ENCODE data around the gene GLIS1.
A peak's percentile ranks its signal among the peaks of the same experiment; 100 is the strongest.

The GLIS1 gene

GRCh38 chr1:53617851-53618499, 121.0 kb downstream of the GLIS1 start:
- no peak for DNase-seq (ENCODE audit: low read depth)

DNA sequence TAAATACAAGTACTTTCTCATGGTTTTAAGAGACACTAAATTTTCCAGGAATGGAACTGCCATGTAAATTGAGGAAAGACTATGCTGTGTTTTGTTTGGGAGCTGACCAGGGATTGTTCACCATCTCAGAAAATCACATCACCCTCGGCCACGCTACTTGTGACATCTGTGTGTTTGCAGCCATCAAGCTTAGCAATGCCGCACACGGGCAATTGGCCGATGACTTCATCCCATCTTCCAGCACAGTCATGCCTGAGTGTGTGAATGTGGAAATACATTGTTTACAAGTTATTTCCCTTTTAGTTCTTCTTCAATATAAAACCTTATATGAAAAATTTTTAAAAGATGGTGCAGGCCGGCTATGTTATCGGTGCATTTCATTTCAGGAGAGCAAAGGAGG, 121.6 kb downstream of the GLIS1 start:
- DNase-seq (ENCODE audit: low read depth), result peak; percentile 43

- DNase-seq (ENCODE audit: low read depth), result no peak
Measured at GRCh38 chr1:53616927-53617326, 122.0 kb downstream of the GLIS1 start.

DNA sequence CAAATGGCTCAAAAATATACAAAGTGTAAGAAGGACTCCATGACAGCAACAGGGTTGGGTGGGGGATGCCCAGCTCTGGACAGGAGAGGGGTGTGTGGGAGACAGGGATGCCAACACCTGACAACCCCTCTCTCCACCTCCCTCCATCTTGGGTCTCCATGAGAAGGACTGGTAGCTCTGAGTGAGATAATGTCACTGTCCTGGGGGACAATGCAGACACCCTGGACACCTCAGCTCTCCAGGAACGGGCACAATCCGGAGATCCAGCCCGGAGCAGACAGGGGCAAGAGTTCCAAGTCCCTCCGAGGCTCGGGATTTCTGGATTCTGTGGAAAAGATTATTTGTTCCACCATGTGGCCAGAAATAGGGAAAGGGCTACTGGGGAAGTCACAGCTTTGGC, 122.5 kb downstream of the GLIS1 start:
- DNase-seq (ENCODE audit: low read depth), result no peak

GRCh38 chr1:53615101-53615500, 123.9 kb downstream of the GLIS1 start:
- DNase-seq (ENCODE audit: low read depth), result no peak

DNA sequence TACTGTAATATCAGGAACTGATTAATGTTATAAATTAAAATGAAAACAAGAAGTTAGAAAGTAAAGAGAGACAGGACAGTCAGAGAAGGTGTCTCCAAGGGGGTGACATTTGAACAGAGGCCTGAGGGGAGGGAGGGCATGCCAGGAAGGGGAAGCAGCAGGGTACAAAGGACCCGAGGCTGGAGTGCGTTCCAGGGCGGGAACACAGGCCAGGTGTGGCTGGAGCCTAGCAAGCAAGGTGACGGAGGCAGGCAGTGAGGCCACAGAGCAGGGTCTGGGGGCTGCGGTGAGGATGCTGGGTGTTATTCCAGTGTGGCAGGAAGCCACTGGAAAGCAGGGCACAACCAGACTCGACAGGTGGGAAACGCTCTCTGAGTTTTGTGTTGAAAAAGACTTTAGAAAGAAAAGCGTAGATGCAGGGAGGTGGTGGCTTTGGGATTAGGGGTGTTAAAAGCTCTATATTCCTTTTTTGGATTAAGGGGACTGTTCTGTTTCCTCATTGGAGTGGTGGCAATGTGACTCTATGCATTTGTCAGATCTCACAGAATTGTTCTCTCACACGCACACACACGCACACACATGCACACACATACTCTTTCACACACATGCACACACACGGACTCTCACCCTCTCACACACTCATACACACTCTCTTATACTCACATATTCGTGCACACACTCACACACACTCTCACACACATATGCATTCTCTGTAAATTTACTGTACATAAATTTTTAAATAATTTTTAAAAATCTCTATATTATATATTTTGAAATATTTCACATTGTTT, 124.5 kb downstream of the GLIS1 start:
- DNase-seq (ENCODE audit: low read depth), result no peak

DNA sequence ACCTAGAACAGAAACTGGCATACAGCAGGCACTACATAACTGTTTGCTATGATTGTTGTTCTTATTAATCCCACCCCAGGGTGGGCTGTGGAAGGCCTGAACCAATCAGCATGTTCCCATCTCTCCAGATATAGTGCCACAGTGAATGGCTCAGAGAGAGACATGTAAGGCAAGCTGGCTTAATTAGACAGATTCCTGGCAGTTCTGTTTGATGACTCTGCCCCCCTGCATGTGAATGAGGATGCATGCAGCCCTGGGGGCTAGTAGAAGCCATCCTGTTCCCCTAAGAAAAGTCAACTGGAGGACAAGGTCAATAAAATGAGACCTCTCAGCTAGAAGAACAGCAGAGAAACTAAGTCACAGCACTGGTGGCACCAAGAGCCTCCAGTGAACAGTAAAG, 130.3 kb downstream of the GLIS1 start:
- no peak for DNase-seq (ENCODE audit: low read depth)

GRCh38 chr1:53608071-53608470, 130.9 kb downstream of the GLIS1 start:
- no peak for DNase-seq (ENCODE audit: low read depth)

- no peak for DNase-seq (ENCODE audit: low read depth)
Measured at GRCh38 chr1:53606651-53607051, 132.3 kb downstream of the GLIS1 start.

GRCh38 chr1:53606197-53606596, 132.8 kb downstream of the GLIS1 start:
- DNase-seq (ENCODE audit: low read depth), result no peak

- no peak for DNase-seq (ENCODE audit: low read depth)
Measured at GRCh38 chr1:53605181-53605580, 133.8 kb downstream of the GLIS1 start.

DNA sequence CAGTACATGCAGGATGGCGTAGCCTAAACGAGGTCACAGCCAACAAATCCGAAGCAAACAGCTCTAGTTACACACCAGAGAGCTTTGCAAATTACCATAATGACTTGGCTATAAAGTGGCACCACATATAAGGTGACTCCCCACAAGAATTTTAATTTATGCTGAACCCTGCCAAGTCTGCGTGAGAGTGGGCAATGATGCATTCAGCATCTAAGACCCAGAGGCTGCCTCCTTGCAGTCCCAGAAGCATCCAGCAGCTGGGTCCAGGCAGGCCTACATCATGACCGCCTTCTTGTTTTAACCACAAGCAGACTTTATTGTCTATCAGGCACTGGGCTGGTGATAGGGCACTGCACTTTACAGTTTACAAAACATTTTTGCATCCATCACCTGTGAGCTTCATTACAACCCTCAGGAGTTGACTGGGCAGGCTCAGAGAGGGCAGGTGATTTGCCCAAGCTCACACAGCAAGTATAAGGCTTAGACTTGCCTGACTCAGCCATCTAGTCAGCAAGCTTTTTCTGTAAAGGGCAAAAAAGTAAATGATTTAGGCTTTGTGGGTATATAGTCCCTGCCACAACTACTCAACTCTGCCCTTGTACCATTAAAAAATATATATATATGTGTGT, 134.6 kb downstream of the GLIS1 start:
- no peak for DNase-seq (ENCODE audit: low read depth)

- DNase-seq (ENCODE audit: low read depth), result no peak
Measured at GRCh38 chr1:53603431-53603830, 135.5 kb downstream of the GLIS1 start.

DNA sequence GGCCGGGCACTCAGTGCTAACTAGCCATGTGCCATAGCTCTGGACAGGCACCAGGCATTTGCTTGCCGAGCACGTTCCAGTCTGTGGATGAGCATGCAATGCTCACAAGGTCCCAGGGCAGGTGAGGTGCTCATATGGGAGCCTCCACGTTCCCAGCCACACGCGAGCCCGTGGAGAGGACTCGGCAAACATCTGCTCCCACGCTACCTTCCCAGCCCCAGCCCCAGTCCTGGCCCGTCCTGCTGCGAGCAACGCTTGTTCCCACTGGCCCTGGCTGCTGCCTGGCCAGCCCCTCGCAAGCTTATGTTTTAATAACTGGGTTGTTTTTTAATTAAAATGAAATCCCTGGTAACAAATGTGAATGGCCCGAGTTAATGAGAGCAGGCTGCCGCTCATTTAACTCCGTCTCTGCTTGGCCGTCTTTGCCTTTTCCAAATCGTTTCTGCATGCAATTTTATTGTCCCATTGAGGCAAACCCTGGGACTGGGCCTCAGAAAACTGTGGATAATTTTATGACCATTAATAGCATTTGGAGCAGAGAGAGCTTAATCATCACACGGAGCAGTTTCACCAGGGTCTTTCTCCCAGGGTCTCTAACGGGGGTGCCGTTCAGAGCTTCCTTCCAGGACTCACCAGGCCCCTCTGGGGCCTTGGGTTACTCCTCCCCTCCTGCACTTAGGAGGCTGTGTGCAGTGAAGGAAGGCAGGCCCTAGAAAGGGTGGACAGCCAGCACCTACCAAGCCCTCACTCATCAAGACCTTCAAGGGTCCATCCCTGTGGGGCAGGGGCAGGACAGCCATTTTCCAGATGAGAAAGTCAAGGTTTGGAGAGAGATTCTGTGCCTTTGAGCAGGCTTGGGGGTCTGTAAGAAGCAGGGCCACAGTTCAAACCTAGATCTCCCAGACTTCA, 136.8 kb downstream of the GLIS1 start:
- no peak for DNase-seq (ENCODE audit: low read depth)

DNA sequence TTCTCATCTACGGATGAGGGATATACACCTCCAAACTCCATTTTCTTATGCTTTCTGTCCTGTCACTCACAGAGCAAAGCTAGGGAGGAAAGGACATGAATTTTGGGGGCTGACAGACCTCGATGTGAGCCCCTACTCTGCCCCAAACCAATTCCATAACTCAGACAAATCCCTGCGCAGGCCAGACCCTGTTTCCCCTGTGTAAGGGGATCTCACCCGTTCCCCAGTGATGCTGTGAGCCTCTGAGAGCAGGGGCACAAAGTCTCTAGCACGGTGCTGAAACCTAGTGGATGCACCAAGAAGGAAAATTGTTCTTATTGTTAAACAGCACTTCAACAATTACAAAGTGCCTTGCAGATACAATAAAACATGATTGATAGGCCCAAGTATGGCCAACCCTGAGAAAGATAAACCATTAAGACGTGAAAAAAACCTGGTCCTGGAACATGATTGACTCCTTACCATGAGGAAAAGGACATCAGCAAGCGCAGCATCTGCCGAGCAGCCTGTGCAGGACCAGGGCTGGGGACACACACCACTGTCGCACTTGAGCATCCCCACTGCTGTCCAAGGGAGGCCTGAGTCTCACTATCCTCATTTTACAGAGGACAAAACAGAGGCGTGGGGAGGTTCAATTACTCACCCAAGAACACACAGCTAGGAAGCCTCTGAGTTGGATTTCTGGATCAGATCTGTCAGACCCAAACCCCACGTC, 137.8 kb downstream of the GLIS1 start:
- DNase-seq (ENCODE audit: low read depth), result no peak

DNA sequence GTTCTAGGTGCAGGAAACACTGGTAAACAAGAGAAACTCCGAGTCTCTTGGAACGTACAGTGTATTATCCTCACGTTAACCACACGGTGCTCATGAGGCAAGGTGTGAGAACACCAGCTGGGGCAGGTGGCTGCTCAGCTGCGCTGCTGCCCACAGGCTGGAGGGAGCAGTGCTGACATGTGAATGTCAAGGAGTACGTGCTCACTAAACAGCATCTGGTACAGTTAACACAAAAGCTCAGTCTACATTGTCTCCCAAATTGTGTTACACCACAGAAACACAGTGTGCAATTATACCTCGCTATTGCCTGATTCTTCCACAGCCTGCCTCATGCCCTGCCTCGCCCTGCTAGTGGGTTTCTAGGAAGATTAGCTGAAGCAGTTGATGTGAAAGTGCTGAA, 138.4 kb downstream of the GLIS1 start:
- no peak for DNase-seq (ENCODE audit: low read depth)

- no peak for DNase-seq (ENCODE audit: low read depth)
Measured at GRCh38 chr1:53600001-53600400, 139.0 kb downstream of the GLIS1 start.

DNA sequence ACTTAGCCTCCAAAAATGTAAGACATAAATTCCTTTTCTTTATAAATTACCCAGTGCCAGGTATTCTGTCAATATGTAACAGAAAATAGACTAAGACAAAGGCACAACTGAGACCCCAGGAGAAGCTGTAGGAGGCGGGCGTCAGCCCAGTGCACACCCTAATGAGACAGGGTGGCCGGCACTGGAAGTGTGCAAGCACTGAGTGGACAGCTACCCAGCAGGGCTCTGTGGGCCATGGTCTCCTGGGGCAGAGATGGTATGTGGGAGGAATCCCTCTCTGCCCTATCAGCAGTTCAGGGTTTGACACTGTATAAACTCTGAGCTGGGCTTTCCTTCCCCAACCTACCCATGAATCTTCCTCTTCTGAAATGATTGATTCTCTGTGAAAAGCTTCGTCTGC, 139.5 kb downstream of the GLIS1 start:
- no peak for DNase-seq (ENCODE audit: low read depth)

DNA sequence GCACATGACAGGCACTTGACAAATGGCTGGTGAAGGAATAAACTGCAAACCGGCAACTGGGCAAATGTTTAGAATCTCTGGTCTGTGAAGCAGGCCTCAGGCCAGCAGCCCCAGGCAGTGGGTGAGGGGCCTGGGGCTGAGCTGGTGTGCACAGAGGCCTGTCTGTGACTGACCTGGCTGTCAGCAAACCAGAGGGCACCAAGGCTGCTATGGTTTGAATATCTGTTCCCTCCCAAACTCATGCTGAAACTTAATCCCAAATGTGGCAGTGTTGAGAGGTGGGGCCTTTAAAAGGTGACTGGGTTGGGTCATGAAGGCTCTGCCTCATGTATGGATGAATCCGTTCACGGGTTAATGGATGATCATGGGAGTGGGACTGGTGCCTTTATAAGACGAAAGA, 140.0 kb downstream of the GLIS1 start:
- no peak for DNase-seq (ENCODE audit: low read depth)

DNA sequence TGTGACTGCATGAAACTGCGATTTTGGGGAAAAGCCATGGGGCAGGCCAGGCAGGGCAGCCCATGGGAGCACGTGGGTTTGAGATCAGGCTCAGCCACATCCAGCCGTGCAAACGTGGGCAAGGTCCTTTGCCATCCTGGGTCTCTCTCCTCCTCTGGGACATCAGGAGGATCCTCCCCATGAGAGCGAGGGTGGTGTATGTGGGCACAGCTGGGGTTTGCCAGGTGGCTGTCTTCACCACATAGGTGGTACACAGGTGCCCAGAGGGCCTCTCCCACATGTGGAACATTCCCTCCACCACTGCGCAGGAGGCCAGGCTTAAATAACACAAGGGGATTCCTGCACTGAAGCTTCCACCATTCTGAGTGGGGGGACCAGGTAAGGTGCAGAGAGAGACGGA, 143.1 kb downstream of the GLIS1 start:
- no peak for DNase-seq (ENCODE audit: low read depth)

GRCh38 chr1:53594391-53595180, 144.4 kb downstream of the GLIS1 start:
- no peak for DNase-seq (ENCODE audit: low read depth)
